ENCODE data around the gene NQO2. TPM values are rescaled to one million over a fixed set of nuclear protein-coding genes. Genes with fewer than 3 reads are reported as not detected.

NQO2 gene
- total and polyA plus RNA-seq, 2 of the 13 experiments (the other 11 are each of a cell fraction or from before 2014, with no cell fraction given): 32.2 to 56.5 TPM

DNA sequence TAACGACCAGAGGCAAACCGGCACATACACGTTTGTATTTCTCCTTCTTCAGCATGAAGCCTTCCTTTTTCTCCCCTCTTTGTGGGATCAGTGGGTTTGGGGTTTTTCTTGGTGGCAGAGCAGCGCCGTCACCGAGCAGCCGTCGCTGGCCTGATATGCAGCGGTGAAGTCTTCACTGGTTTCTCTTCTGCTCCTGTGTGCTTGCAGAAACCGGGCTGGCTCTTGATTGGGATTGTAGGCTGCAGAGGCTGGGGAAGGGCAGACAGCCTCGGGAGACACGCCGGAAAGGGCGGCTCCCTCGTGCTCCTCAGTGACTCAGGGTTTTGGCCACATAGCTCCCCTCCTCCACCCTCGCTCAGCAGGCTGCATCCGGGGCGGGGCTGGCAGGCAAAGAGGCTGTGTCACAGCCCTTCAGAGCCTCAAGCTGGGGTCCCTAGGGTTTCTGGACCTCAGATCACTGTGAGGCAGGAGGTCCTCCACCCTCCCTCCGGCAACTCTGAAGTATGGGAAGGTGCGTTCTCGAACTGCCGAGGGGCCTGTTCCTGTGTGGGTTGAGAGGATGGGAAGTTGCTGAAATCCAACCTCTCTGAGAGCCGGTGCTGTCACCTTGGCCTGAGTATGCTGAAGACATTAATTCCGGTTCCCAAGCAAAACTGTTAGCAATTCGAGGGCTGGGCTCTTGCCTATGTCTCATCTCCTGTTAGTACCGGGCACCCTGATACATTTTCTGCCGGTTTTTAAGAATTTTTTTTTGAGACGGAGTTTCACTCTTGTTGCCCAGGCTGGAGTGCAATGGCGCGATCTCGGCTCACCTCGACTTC lies 24.2 kb downstream of the NQO2 start (continued):
- TF ChIP-seq, protein P1, sequence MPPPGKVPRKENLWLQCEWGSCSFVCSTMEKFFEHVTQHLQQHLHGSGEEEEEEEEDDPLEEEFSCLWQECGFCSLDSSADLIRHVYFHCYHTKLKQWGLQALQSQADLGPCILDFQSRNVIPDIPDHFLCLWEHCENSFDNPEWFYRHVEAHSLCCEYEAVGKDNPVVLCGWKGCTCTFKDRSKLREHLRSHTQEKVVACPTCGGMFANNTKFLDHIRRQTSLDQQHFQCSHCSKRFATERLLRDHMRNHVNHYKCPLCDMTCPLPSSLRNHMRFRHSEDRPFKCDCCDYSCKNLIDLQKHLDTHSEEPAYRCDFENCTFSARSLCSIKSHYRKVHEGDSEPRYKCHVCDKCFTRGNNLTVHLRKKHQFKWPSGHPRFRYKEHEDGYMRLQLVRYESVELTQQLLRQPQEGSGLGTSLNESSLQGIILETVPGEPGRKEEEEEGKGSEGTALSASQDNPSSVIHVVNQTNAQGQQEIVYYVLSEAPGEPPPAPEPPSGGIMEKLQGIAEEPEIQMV (CRISPR knock-in tag; IDR thresholded peaks at IDR 0.05; ENCODE audit: low read depth): no peak
- peak; percentile 13; the same call in 1 of the 2 replicates for TF ChIP-seq ZNF768 (CRISPR knock-in tag; IDR thresholded peaks at IDR 0.05)

DNA sequence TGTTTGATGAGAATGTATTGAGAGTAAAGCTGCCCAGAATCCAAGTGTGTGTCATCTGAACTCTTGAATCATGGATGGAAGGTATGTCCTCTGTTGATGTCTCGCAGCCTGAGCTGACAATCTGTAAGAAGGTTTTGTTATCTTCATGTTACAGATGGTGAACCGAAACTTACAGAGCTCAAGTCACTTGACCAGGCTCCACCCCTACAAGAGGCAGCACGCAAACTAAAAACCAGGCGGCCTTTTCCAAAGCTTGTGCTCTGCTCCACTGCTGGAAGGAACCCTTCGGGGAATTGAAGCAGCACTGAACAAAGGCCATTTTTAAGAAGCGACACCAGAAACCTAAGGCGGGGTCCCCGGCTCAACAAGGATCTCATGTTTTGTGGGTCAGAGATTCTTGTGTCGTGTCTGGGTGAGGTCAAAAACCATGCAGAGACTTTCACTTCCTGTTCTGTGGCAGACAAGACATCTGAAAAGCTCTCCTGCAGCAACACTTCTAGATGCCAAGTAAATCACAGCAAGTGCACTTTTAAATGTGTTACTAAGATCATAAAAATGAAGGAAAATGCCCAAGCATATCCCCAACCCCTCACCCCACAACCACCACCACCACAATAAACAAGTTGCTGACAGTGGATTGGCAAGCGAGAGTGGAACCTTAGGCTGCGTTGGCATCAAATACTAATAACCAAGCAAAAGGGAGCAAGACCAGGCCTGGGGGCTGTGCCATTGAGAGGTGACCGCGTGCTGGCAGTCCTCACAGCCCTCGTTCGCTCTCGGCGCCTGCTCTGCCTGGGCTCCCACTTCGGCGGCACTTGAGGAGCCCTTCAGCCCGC lies 27.3 kb downstream of the NQO2 start:
- Histone ChIP-seq H3K9me3 (ENCODE audit: low read length) (no peaks in the 10 kb centered on the region), H3K4me3 (replicated peaks in 1 of 3; ENCODE audit: insufficient read depth in 1 of 3, low read depth in 2 of 3, low read length in 3 of 3) (no peak overlapping the region), H3K36me3 (replicated peaks in 1 of 2; ENCODE audit: control insufficient read depth in 1 of 2, insufficient read depth in 2 of 2, low read length in 2 of 2) (no peaks in the 10 kb centered on the region), H3K4me1 (ENCODE audit: insufficient read depth, low read length) (peaks cover 29% of the 10 kb centered on the region), H3K27me3 (ENCODE audit: control insufficient read depth in 1 of 2, insufficient read depth in 2 of 2, low read length in 2 of 2) (no peaks in the 10 kb centered on the region), H4K20me1 (ENCODE audit: insufficient read depth, low read length) (no peaks in the 10 kb centered on the region), H3K27ac (ENCODE audit: extremely low read length, insufficient read depth, low read length) (no peak overlapping the region), H3K9ac (ENCODE audit: insufficient read depth, low read depth, low read length) (no peak overlapping the region), H2AFZ (ENCODE audit: low read length) (no peak overlapping the region), H3K79me2 (ENCODE audit: insufficient read depth, low read length) (no peaks in the 10 kb centered on the region), H3K4me2 (ENCODE audit: low read depth, low read length) (no peak overlapping the region)
- DNase-seq (ENCODE audit: low spot score) (no peak), ATAC-seq (no peak), FAIRE-seq (no peak)
- WGBS (ENCODE audit: low lambda C conversion rate): 89% methylated on average over 19 of the region's 20 CpGs
- in situ Hi-C loops (cut with HindIII; ENCODE audit: extremely low pct_ligation_motif_present, low pct_unique_long_range_greater_than_20kb): no loop called here
- intact Hi-C loops (cut with micrococcal nuclease; ENCODE audit: unreplicated experiment): no loop called here
- POLR2A ChIA-PET: interaction anchor here (2.0 to 3.2 kb wide), 4 partner anchors 26 to 186 kb away, joined by 4 to 18 read pairs (median 10); partner anchors contain the start of genes NQO2 and SERPINB1
- CTCF ChIA-PET (ENCODE audit: low intra/inter-chr PET ratio, low total read pairs): no interaction called here
- BruUV-seq (replicated peaks): no TSS peak
- TF ChIP-seq MAFG (CRISPR knock-in tag; IDR thresholded peaks at IDR 0.05): no peak
- TF ChIP-seq, protein P2, sequence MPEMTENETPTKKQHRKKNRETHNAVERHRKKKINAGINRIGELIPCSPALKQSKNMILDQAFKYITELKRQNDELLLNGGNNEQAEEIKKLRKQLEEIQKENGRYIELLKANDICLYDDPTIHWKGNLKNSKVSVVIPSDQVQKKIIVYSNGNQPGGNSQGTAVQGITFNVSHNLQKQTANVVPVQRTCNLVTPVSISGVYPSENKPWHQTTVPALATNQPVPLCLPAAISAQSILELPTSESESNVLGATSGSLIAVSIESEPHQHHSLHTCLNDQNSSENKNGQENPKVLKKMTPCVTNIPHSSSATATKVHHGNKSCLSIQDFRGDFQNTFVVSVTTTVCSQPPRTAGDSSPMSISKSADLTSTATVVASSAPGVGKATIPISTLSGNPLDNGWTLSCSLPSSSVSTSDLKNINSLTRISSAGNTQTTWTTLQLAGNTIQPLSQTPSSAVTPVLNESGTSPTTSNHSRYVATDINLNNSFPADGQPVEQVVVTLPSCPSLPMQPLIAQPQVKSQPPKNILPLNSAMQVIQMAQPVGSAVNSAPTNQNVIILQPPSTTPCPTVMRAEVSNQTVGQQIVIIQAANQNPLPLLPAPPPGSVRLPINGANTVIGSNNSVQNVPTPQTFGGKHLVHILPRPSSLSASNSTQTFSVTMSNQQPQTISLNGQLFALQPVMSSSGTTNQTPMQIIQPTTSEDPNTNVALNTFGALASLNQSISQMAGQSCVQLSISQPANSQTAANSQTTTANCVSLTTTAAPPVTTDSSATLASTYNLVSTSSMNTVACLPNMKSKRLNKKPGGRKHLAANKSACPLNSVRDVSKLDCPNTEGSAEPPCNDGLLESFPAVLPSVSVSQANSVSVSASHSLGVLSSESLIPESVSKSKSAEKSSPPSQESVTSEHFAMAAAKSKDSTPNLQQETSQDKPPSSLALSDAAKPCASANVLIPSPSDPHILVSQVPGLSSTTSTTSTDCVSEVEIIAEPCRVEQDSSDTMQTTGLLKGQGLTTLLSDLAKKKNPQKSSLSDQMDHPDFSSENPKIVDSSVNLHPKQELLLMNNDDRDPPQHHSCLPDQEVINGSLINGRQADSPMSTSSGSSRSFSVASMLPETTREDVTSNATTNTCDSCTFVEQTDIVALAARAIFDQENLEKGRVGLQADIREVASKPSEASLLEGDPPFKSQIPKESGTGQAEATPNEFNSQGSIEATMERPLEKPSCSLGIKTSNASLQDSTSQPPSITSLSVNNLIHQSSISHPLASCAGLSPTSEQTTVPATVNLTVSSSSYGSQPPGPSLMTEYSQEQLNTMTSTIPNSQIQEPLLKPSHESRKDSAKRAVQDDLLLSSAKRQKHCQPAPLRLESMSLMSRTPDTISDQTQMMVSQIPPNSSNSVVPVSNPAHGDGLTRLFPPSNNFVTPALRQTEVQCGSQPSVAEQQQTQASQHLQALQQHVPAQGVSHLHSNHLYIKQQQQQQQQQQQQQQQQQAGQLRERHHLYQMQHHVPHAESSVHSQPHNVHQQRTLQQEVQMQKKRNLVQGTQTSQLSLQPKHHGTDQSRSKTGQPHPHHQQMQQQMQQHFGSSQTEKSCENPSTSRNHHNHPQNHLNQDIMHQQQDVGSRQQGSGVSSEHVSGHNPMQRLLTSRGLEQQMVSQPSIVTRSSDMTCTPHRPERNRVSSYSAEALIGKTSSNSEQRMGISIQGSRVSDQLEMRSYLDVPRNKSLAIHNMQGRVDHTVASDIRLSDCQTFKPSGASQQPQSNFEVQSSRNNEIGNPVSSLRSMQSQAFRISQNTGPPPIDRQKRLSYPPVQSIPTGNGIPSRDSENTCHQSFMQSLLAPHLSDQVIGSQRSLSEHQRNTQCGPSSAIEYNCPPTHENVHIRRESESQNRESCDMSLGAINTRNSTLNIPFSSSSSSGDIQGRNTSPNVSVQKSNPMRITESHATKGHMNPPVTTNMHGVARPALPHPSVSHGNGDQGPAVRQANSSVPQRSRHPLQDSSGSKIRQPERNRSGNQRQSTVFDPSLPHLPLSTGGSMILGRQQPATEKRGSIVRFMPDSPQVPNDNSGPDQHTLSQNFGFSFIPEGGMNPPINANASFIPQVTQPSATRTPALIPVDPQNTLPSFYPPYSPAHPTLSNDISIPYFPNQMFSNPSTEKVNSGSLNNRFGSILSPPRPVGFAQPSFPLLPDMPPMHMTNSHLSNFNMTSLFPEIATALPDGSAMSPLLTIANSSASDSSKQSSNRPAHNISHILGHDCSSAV (CRISPR knock-in tag; IDR thresholded peaks at IDR 0.05; ENCODE audit: borderline replicate concordance): no peak
- no peak for TF ChIP-seq ZFP1 (CRISPR knock-in tag; IDR thresholded peaks at IDR 0.05)
- TF ChIP-seq ZNF33A (CRISPR knock-in tag; IDR thresholded peaks at IDR 0.05; ENCODE audit: borderline replicate concordance): no peak
- TF ChIP-seq PHB2 (IDR thresholded peaks at IDR 0.05; ENCODE audit: partially characterized antibody): no peak
- TF ChIP-seq HNRNPLL (IDR thresholded peaks at IDR 0.05; ENCODE audit: low read depth, low read length, poor library complexity, severe bottlenecking): no peak
- TF ChIP-seq, protein P3, sequence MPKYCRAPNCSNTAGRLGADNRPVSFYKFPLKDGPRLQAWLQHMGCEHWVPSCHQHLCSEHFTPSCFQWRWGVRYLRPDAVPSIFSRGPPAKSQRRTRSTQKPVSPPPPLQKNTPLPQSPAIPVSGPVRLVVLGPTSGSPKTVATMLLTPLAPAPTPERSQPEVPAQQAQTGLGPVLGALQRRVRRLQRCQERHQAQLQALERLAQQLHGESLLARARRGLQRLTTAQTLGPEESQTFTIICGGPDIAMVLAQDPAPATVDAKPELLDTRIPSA (CRISPR knock-in tag; IDR thresholded peaks at IDR 0.05; ENCODE audit: borderline replicate concordance): no peak
- no peak for TF ChIP-seq KAT2B (IDR thresholded peaks at IDR 0.05; ENCODE audit: borderline replicate concordance, low read depth, low read length)
